Testis (tissue), 3 donors: ENCODE measurements around the gene SDS. TPM values are rescaled to one million over a fixed set of nuclear protein-coding genes. Genes with fewer than 3 reads are reported as not detected.

Experiments used
- DNase-seq: peaks from one replicate; pipeline ENCODE4 v3.0.0-alpha.2; 2019
- H3K27ac ChIP-seq, 2 donors: fragments of 200-600 bp; sonication (generic); one replicate each; pipeline ENCODE4 v1.5.1; 2019
- H3K27me3 ChIP-seq: fragments of 200-600 bp; sonication (generic); one replicate; pipeline ENCODE4 v1.5.1; 2019
- H3K36me3 ChIP-seq: fragments of 200-600 bp; sonication (generic); one replicate; pipeline ENCODE4 v1.5.1; 2017; ENCODE audit warnings: low read depth; ENCODE audit errors: missing control alignments
- H3K4me1 ChIP-seq: fragments of 200-600 bp; sonication (generic); one replicate; pipeline ENCODE4 v1.5.1; 2019
- H3K4me3 ChIP-seq, 2 donors: fragments of 200-600 bp; sonication (generic); one replicate each; pipeline ENCODE4 v1.5.1; 2017 to 2019
- H3K9me3 ChIP-seq: fragments of 200-600 bp; sonication (generic); one replicate; pipeline ENCODE4 v1.5.1; 2017
- POLR2A ChIP-seq: fragments of 450-650 bp; IDR thresholded peaks from one replicate; pipeline ENCODE4 v1.6.1; 2017; ENCODE audit warnings: antibody characterized with exemption, mild to moderate bottlenecking, moderate library complexity
- WGBS, 2 donors: methylation state at CpG; one replicate each; pipeline ENCODE4 v1.1.5; 2018; 5-methylcytosine and 5-hydroxymethylcytosine counted together
- intact Hi-C: fragments of 100-400 bp; cut with DNase I; formaldehyde crosslinking; loops from one replicate; pipeline ENCODE4 v1.15.1; 2023; ENCODE audit warnings: low total_unique reads
- polyA plus RNA-seq: library from polyadenylated mRNA; stranded (reverse); fragments of 350-450 nt; fragmentation: Illumina TruSeq; extraction: RNeasy Lipid Tissue Mini Kit (QIAGEN cat#74804); gene quantifications from one replicate; pipeline ENCODE4 v1.2.3, GENCODE V29; 2014; ENCODE audit warnings: low read depth, low replicate concordance; ENCODE audit not compliant: insufficient read depth
- total RNA-seq, 2 donors: library from RNA; depleted of rRNA; stranded (reverse); fragments of >200 nt; gene quantifications; one replicate each; pipeline ENCODE4 v1.2.3, GENCODE V29; 2016
- TF ChIP-seq, protein P1 (sequence below), 3 experiments: fragments of 450-650 bp in 2 of 3; fragments of 200-600 bp in 1 of 3; sonication (generic) in 1 of 3; IDR thresholded peaks; one replicate each; pipeline ENCODE4 v1.5.1; 2016 to 2019; ENCODE audit warnings: antibody characterized with exemption in 3 of 3, mild to moderate bottlenecking in 2 of 3, moderate library complexity in 1 of 3

Gene SDS
- total and polyA plus RNA-seq, 3 donors from 2014 or later, result 0.34 to 0.93 TPM; not detected in 1

DNA sequence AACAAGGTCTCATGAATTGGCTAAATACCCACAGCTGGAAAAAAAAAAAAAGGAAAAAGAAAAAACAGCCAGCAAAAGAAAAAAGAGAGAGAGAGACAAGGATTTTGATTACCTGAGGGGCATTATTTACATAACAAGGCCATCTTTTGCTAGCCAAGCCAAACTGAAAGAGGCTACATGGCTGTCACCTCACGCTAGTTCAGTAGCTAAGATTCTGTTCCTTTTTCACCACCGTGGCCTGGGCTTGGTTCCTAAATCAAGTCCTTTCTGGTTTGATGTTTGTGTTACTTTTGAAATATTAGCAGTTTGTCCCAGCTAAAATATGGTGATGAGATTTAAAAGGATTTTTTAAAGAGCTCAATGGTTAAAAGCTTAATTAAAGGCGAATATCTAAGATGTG, 2.0 kb upstream of the SDS start:
- Histone ChIP-seq H3K36me3 (no peaks in the 10 kb centered on the region), H3K27me3 (no peaks in the 10 kb centered on the region), H3K4me1 (no peaks in the 10 kb centered on the region), H3K9me3 (no peaks in the 10 kb centered on the region), H3K4me3 (no peak overlapping the region), H3K27ac (no peak overlapping the region)
- intact Hi-C loops, result no loop called here
- no peak for DNase-seq
- WGBS, 2 donors, result 79 to 82% methylated on average over 3 of the region's 3 CpGs
- TF ChIP-seq POLR2A, result no peak

DNA sequence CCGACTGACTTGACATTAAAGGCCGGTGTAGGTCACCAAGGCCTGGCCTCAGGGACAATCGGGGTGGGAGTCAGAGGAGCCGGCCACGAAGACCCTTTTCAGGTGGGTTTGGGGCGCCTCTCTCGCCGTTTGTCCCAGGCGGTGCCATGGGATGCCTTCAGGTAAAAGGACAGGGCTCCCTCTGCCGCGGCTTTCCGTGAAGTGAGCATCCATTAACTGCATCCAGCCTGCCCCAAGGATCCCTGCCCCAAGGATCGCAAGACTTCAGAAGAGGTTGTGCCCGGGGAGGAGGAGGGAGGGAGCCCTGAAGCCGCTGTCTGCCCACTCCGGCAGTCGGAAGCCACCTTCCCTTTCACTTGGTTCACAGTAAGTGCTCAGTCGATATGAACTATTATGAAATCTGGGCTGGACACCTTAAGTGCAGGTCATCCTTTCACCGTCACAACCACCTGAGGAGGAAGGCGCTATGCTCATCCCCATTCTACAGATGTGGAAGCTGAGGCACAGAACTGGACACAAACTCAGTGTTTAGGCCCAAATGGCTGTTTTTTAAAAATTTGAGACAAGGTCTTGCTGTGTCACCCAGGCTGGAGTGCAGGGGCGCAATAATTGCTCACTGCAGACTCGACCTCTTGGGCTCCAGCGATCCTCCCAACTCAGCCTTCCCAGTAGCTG, 964 bp downstream of the SDS start:
- Histone ChIP-seq H3K9me3 (no peaks in the 10 kb centered on the region), H3K36me3 (no peaks in the 10 kb centered on the region), H3K27me3 (no peaks in the 10 kb centered on the region), H3K4me1 (no peaks in the 10 kb centered on the region), H3K27ac (no peak overlapping the region), H3K4me3 (no peak overlapping the region)
- no peak for TF ChIP-seq POLR2A
- TF ChIP-seq, protein P1, sequence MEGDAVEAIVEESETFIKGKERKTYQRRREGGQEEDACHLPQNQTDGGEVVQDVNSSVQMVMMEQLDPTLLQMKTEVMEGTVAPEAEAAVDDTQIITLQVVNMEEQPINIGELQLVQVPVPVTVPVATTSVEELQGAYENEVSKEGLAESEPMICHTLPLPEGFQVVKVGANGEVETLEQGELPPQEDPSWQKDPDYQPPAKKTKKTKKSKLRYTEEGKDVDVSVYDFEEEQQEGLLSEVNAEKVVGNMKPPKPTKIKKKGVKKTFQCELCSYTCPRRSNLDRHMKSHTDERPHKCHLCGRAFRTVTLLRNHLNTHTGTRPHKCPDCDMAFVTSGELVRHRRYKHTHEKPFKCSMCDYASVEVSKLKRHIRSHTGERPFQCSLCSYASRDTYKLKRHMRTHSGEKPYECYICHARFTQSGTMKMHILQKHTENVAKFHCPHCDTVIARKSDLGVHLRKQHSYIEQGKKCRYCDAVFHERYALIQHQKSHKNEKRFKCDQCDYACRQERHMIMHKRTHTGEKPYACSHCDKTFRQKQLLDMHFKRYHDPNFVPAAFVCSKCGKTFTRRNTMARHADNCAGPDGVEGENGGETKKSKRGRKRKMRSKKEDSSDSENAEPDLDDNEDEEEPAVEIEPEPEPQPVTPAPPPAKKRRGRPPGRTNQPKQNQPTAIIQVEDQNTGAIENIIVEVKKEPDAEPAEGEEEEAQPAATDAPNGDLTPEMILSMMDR (IDR thresholded peaks at IDR 0.05), result no peak
- intact Hi-C loops, result no loop called here
- 92% methylated on average over 21 to 22 of the region's 23 CpGs for WGBS, 2 donors
- no peak for DNase-seq

DNA sequence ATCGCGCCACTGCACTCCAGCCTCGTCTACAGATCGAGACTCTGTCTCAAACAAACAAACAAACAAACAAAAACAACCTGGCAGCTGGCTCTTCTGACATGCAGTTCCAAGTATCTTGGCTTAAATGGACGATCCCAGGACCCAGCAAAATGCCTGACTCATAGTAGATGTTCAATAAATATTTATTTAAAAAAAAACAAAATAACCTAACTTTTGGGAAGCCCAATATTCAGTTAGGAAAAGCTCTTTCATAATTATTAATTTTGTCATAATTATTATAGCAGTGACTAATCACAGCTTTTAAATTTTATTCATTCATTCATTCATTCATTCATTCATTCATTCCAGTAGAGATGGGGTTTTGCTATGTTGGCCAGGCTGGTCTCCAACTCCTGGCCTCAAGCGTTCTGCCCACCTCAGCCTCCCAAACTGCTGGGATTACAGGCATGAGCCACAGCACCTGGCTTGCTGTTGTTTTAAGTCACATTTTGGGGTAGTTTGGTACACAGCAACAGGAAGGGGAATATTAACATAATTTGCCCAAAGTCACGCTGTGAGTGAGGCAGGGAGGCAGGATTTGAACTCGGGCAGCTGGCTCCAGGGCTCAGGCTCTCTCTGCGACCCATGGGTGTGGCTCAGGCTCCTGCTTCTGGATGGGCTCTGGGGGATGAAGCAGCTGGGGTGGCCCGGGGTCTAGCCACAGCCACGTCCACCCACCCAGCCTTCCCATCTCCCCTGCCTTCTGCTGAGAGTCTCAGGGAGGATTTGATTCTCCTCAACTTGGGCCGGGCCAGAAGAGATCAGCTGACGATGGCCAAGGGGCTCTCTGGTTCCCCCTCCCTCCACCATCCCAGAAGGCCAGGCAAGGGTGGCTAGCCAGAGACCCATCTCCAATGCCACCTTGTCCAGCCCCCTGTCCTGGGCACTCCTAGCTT, 2.4 kb downstream of the SDS start:
- Histone ChIP-seq H3K27me3 (no peaks in the 10 kb centered on the region), H3K9me3 (no peaks in the 10 kb centered on the region), H3K36me3 (no peaks in the 10 kb centered on the region), H3K4me1 (no peaks in the 10 kb centered on the region), H3K4me3 (no peak overlapping the region), H3K27ac (no peak overlapping the region)
- intact Hi-C loops, result no loop called here
- DNase-seq, result no peak
- TF ChIP-seq, protein P1 (IDR thresholded peaks at IDR 0.05), result no peak
- TF ChIP-seq POLR2A, result no peak
- 84 to 85% methylated on average over 11 to 13 of the region's 13 CpGs for WGBS, 2 donors

DNA sequence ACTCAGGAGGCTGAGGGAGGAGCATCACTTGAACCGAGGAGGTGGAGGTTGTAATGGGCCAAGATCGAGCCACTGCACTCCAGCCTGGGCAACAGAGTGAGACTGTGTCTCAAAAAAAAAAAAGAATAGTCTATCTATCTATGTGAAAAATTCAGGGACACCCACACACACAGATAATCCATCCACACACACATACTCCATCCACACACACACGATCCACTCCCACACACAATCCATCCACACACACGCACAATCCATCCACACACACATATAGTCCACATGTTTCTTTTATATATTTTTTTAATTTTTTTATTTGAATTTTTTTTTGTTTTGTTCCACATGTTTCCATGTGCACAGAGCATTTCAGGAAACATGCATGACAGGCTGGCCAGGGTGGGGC, 3.3 kb downstream of the SDS start:
- intact Hi-C loops, result no loop called here
- Histone ChIP-seq H3K36me3 (no peaks in the 10 kb centered on the region), H3K27me3 (no peaks in the 10 kb centered on the region), H3K4me1 (no peaks in the 10 kb centered on the region), H3K9me3 (no peaks in the 10 kb centered on the region), H3K4me3 (no peak overlapping the region), H3K27ac (no peak overlapping the region)
- 76 to 86% methylated on average over 4 of the region's 4 CpGs for WGBS, 2 donors
- DNase-seq, result no peak
- TF ChIP-seq POLR2A, result no peak
- TF ChIP-seq, protein P1 (IDR thresholded peaks at IDR 0.05), result no peak

DNA sequence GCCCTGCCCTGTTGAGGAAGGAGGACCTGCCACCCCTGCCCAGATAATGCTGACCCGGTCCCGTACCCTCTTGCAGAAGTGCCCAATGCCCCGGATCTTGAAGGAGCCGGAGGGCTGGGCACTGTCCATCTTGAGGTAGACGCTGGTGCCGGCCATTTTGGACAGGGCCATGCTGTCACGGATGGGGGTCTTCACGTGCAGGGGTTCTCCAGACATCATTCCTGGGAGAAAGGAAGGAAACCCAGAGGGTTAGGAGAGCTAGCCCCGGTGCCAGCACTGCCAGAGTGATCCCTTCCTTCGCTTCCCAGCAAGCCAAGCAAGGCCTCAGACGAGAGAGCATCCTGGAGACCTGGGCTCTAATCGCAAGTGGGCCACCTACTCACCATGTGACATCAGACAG, 4.2 kb downstream of the SDS start:
- TF ChIP-seq, protein P1 (IDR thresholded peaks at IDR 0.05), result no peak
- TF ChIP-seq POLR2A, result no peak
- no peaks in the 10 kb centered on the region for H3K27me3 ChIP-seq
- H3K36me3 ChIP-seq, result no peaks in the 10 kb centered on the region
- H3K4me3 ChIP-seq, result no peak overlapping the region
- intact Hi-C loops, result no loop called here
- no peaks in the 10 kb centered on the region for H3K9me3 ChIP-seq
- WGBS, 2 donors, result 88 to 90% methylated on average over 12 of the region's 12 CpGs
- H3K4me1 ChIP-seq, result no peaks in the 10 kb centered on the region
- DNase-seq, result no peak
- H3K27ac ChIP-seq, result no peak overlapping the region
